A549 (cell line): ENCODE results near the gene PI4KB.

Source experiments
- BHLHE40 ChIP-seq: IDR thresholded peaks from 2 replicates; pipeline ENCODE4 v1.6.1; 2012; ENCODE audit warnings: low read depth, low read length, inconsistent platforms
- CTCF ChIP-seq: fragments of >200 bp; sonication (Bioruptor Twin); formaldehyde crosslinking; IDR thresholded peaks from 3 replicates; pipeline ENCODE4 v1.5.1; 2016
- E2F6 ChIP-seq: IDR thresholded peaks from 2 replicates; pipeline ENCODE4 v1.6.1; 2012; ENCODE audit warnings: low read depth, borderline replicate concordance
- HDAC2 ChIP-seq: fragments of 200-600 bp; sonication (generic); IDR thresholded peaks from 2 replicates; pipeline ENCODE4 v1.6.1; 2016
- HOXA7 ChIP-seq: fragments of 250-450 bp; sonication (Bioruptor Pico); IDR thresholded peaks from 2 replicates; pipeline ENCODE4 v1.5.0; 2020; ENCODE audit warnings: mild to moderate bottlenecking, moderate library complexity
- MYC ChIP-seq: IDR thresholded peaks from 2 replicates; pipeline ENCODE4 v1.6.1; 2012; ENCODE audit warnings: mild to moderate bottlenecking, inconsistent platforms, low read length, improper control_type of control experiment, borderline replicate concordance
- PBX3 ChIP-seq: IDR thresholded peaks from 2 replicates; pipeline ENCODE4 v1.6.1; 2012
- POLR2A ChIP-seq: IDR thresholded peaks from 2 replicates; pipeline ENCODE4 v1.6.1; 2012; ENCODE audit warnings: mild to moderate bottlenecking, low read length
- SREBF2 ChIP-seq: fragments of 450-650 bp; IDR thresholded peaks from 2 replicates; pipeline ENCODE4 v1.6.1; 2014; ENCODE audit warnings: mild to moderate bottlenecking, moderate library complexity
- ZSCAN20 ChIP-seq: fragments of 250-450 bp; sonication (Bioruptor Pico); IDR thresholded peaks from 2 replicates; pipeline ENCODE4 v1.8.0; 2022; ENCODE audit warnings: mild to moderate bottlenecking, moderate library complexity
- TF ChIP-seq, protein P1 (sequence below): fragments of >200 bp; sonication (Bioruptor Twin); formaldehyde crosslinking; IDR thresholded peaks from 3 replicates; pipeline ENCODE4 v1.6.1; 2016
- TF ChIP-seq, protein P2 (sequence below): fragments of 450-650 bp; IDR thresholded peaks from 2 replicates; pipeline ENCODE4 v1.6.1; 2014; ENCODE audit warnings: antibody characterized with exemption
- TF ChIP-seq, protein P3 (sequence below): IDR thresholded peaks from 2 replicates; pipeline ENCODE4 v1.6.1; 2012

- TF ChIP-seq CTCF = no peak
- no peak for TF ChIP-seq POLR2A
- no peak for TF ChIP-seq HDAC2
- no peak for TF ChIP-seq MYC
- TF ChIP-seq E2F6 = no peak
- no peak for TF ChIP-seq BHLHE40
- TF ChIP-seq ZSCAN20 (CRISPR knock-in tag) = no peak
- TF ChIP-seq, protein P1, sequence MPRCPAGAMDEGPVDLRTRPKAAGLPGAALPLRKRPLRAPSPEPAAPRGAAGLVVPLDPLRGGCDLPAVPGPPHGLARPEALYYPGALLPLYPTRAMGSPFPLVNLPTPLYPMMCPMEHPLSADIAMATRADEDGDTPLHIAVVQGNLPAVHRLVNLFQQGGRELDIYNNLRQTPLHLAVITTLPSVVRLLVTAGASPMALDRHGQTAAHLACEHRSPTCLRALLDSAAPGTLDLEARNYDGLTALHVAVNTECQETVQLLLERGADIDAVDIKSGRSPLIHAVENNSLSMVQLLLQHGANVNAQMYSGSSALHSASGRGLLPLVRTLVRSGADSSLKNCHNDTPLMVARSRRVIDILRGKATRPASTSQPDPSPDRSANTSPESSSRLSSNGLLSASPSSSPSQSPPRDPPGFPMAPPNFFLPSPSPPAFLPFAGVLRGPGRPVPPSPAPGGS = no peak
- TF ChIP-seq PBX3 = no peak
- TF ChIP-seq, protein P2, sequence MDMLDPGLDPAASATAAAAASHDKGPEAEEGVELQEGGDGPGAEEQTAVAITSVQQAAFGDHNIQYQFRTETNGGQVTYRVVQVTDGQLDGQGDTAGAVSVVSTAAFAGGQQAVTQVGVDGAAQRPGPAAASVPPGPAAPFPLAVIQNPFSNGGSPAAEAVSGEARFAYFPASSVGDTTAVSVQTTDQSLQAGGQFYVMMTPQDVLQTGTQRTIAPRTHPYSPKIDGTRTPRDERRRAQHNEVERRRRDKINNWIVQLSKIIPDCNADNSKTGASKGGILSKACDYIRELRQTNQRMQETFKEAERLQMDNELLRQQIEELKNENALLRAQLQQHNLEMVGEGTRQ = no peak
- TF ChIP-seq HOXA7 (CRISPR knock-in tag) = no peak
- TF ChIP-seq SREBF2 = no peak
- TF ChIP-seq, protein P3, sequence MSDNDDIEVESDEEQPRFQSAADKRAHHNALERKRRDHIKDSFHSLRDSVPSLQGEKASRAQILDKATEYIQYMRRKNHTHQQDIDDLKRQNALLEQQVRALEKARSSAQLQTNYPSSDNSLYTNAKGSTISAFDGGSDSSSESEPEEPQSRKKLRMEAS = no peak
Measured at GRCh38 chr1:151309811-151310323, 17.3 kb downstream of the PI4KB start.
